Prostate gland (tissue), 2 donors: ENCODE measurements around the gene ANGPTL7. TPM values are rescaled to one million over a fixed set of nuclear protein-coding genes. Genes with fewer than 3 reads are reported as not detected.

ENCODE experiments used
- DNase-seq: peaks from one replicate; pipeline ENCODE4 v3.0.0-alpha.2; 2019; ENCODE audit warnings: low spot score
- H3K27ac ChIP-seq, 2 donors: fragments of 200-600 bp; sonication (generic); 2 replicates each; pipeline ENCODE4 v1.5.1; 2017 to 2019
- H3K27me3 ChIP-seq: fragments of 200-600 bp; sonication (generic); replicated peaks from 2 replicates; pipeline ENCODE4 v1.5.1; 2019; ENCODE audit not compliant: insufficient read depth
- H3K36me3 ChIP-seq, 2 donors: fragments of 200-600 bp; sonication (generic); 1 replicate in 1 of 2; 2 replicates in 1 of 2; pipeline versions ENCODE4 v1.5.1 to v1.8.1; 2017 to 2019
- H3K4me1 ChIP-seq: fragments of 200-600 bp; sonication (generic); replicated peaks from 2 replicates; pipeline ENCODE4 v1.5.1; 2019
- H3K4me3 ChIP-seq, 2 donors: fragments of 200-600 bp; sonication (generic); 2 replicates each; pipeline ENCODE4 v1.5.1; 2017 to 2019
- H3K9me3 ChIP-seq: fragments of 200-600 bp; sonication (generic); 2 replicates; pipeline ENCODE4 v1.5.1; 2017
- CTCF ChIP-seq, 4 experiments: fragments of 200-600 bp in 2 of 4; fragments of 450-650 bp in 2 of 4; sonication (generic) in 2 of 4; IDR thresholded peaks; 1 replicate in 3 of 4; 2 replicates in 1 of 4; pipeline ENCODE4 v1.5.1; 2016 to 2019; ENCODE audit warnings: antibody characterized with exemption in 4 of 4, mild to moderate bottlenecking in 2 of 4, moderate library complexity in 2 of 4
- POLR2A ChIP-seq: fragments of 450-650 bp; IDR thresholded peaks from one replicate; pipeline ENCODE4 v1.6.1; 2016; ENCODE audit warnings: antibody characterized with exemption, mild to moderate bottlenecking
- POLR2AphosphoS5 ChIP-seq: sonication (generic); formaldehyde crosslinking; IDR thresholded peaks from one replicate; pipeline ENCODE4 v1.6.1; 2017; ENCODE audit warnings: antibody characterized with exemption
- WGBS: methylation state at CpG from one replicate; pipeline ENCODE4 v1.1.5; 2018; 5-methylcytosine and 5-hydroxymethylcytosine counted together
- intact Hi-C: fragments of 100-400 bp; cut with DNase I; formaldehyde crosslinking; loops from one replicate; pipeline ENCODE4 v1.14.2; 2022
- total RNA-seq, 2 donors: library from RNA; depleted of rRNA; stranded (reverse); fragments of >200 nt; gene quantifications; one replicate each; pipeline ENCODE4 v1.1.0, GENCODE V29; 2016

ANGPTL7 gene
- total RNA-seq, 2 donors from 2014 or later, result 0.80 TPM; not detected in 1

GRCh38 chr1:11182884-11183283, 6.3 kb upstream of the ANGPTL7 start:
- TF ChIP-seq POLR2A, result no peak
- no peak for TF ChIP-seq POLR2AphosphoS5
- no peak for TF ChIP-seq CTCF (IDR thresholded peaks at IDR 0.05)
- intact Hi-C loops, result no loop called here
- H3K4me1 ChIP-seq, result peaks cover 7% of the 10 kb centered on the region
- no peaks in the 10 kb centered on the region for H3K9me3 ChIP-seq
- H3K27ac ChIP-seq, result no peak overlapping the region
- WGBS, result 98% methylated on average over 3 of the region's 3 CpGs
- no peak overlapping the region for H3K4me3 ChIP-seq
- DNase-seq, result no peak
- no peaks in the 10 kb centered on the region for H3K36me3 ChIP-seq
- no peaks in the 10 kb centered on the region for H3K27me3 ChIP-seq

- H3K9me3 ChIP-seq, result no peaks in the 10 kb centered on the region
- TF ChIP-seq POLR2A (no peak), CTCF (IDR thresholded peaks at IDR 0.05) (no peak), POLR2AphosphoS5 (no peak)
- no peak overlapping the region for H3K4me3 ChIP-seq
- DNase-seq, result no peak
- H3K27me3 ChIP-seq, result no peaks in the 10 kb centered on the region
- no peaks in the 10 kb centered on the region for H3K4me1 ChIP-seq
- H3K27ac ChIP-seq, result no peak overlapping the region
- no peaks in the 10 kb centered on the region for H3K36me3 ChIP-seq
- WGBS, result 72% methylated on average over 1 of the region's 1 CpG
- intact Hi-C loops, result no loop called here
These were observed 4.2 kb upstream of the ANGPTL7 start for GRCh38 chr1:11184973-11185372.

GRCh38 chr1:11187000-11187399, 2.2 kb upstream of the ANGPTL7 start:
- intact Hi-C loops, result no loop called here
- Histone ChIP-seq H3K27me3 (no peaks in the 10 kb centered on the region), H3K9me3 (no peaks in the 10 kb centered on the region), H3K4me3 (no peak overlapping the region), H3K36me3 (peaks cover 0 to 2% of the 10 kb centered on the region in 2 donors), H3K27ac (no peak overlapping the region), H3K4me1 (no peaks in the 10 kb centered on the region)
- WGBS, result 86% methylated on average over 3 of the region's 3 CpGs
- no peak for DNase-seq
- TF ChIP-seq POLR2A (no peak), POLR2AphosphoS5 (no peak), CTCF (IDR thresholded peaks at IDR 0.05) (no peak)

- no peak for DNase-seq
- no peaks in the 10 kb centered on the region for H3K27me3 ChIP-seq
- intact Hi-C loops, result no loop called here
- no peak for TF ChIP-seq POLR2AphosphoS5
- TF ChIP-seq CTCF (IDR thresholded peaks at IDR 0.05), result no peak
- no peak for TF ChIP-seq POLR2A
- no peak overlapping the region for H3K27ac ChIP-seq
- H3K9me3 ChIP-seq, result no peaks in the 10 kb centered on the region
- WGBS, result 93% methylated on average over 2 of the region's 2 CpGs
- H3K4me1 ChIP-seq, result no peaks in the 10 kb centered on the region
- H3K4me3 ChIP-seq, result no peak overlapping the region
- H3K36me3 ChIP-seq, result peaks cover 0 to 2% of the 10 kb centered on the region in 2 donors
These were observed 1.7 kb upstream of the ANGPTL7 start for GRCh38 chr1:11187494-11187893.

GRCh38 chr1:11187931-11188330, 1.2 kb upstream of the ANGPTL7 start:
- Histone ChIP-seq H3K27ac (no peak overlapping the region), H3K4me1 (no peaks in the 10 kb centered on the region), H3K36me3 (peaks cover 0 to 2% of the 10 kb centered on the region in 2 donors), H3K27me3 (no peaks in the 10 kb centered on the region), H3K9me3 (no peaks in the 10 kb centered on the region), H3K4me3 (no peak overlapping the region)
- no peak for DNase-seq
- WGBS, result 82% methylated on average over 2 of the region's 2 CpGs
- intact Hi-C loops, result no loop called here
- TF ChIP-seq POLR2AphosphoS5 (no peak), POLR2A (no peak), CTCF (IDR thresholded peaks at IDR 0.05) (no peak)
